ENCODE measurements around the gene PSME3IP1. TPM values are rescaled to one million over a fixed set of nuclear protein-coding genes. Genes with fewer than 3 reads are reported as not detected.

The PSME3IP1 gene
- total and polyA plus RNA-seq, 2 of the 4 experiments (the other 2 are of a cell fraction): 50.2 to 75.2 TPM

- no peak for DNase-seq
- Histone ChIP-seq H3K4me2 (ENCODE audit: low read depth, low read length) (no peak overlapping the region), H3K9me3 (ENCODE audit: control insufficient read depth, insufficient read depth, low read length) (no peaks in the 10 kb centered on the region), H3K18ac (ENCODE audit: low read depth, low read length) (no peak overlapping the region), H3K27me3 (ENCODE audit: control insufficient read depth, insufficient read depth, low read length) (no peaks in the 10 kb centered on the region), H3K56ac (ENCODE audit: extremely low read depth, insufficient read depth, low read length) (no peak overlapping the region), H4K91ac (ENCODE audit: insufficient read depth, low read depth, low read length) (no peak overlapping the region), H3K14ac (replicated peaks; ENCODE audit: low read depth, low read length) (no peak overlapping the region), H3K79me1 (ENCODE audit: low read depth in 1 of 2, low read length in 2 of 2) (no peaks in the 10 kb centered on the region), H3K9ac (ENCODE audit: low read depth, low read length) (no peak overlapping the region), H2AFZ (replicated peaks; ENCODE audit: low read length, poor library complexity) (no peak overlapping the region), H3K4me1 (ENCODE audit: control insufficient read depth, insufficient read depth, low read length) (peaks cover 6% of the 10 kb centered on the region; the same call in 1 of the 2 replicates), H3K4me3 (ENCODE audit: insufficient read depth, low read depth, low read length) (no peak overlapping the region), H3K4ac (ENCODE audit: low read depth, low read length) (no peak overlapping the region), H3K27ac (ENCODE audit: insufficient read depth, low read length) (no peak overlapping the region), H2BK120ac (ENCODE audit: low read depth, low read length) (no peak overlapping the region), H4K8ac (ENCODE audit: low read depth in 2 of 2, low read length in 2 of 2) (no peak overlapping the region), H2BK5ac (ENCODE audit: low read depth, low read length, poor library complexity, severe bottlenecking) (no peak overlapping the region), H2AK9ac (replicated peaks; ENCODE audit: low read depth, low read length, poor library complexity) (no peak overlapping the region), H4K5ac (ENCODE audit: low read depth, low read length) (no peak overlapping the region), H2BK15ac (ENCODE audit: low read depth, low read length) (no peak overlapping the region), H2AK5ac (ENCODE audit: low read depth, low read length) (no peak overlapping the region), H2BK20ac (ENCODE audit: low read depth, low read length) (no peak overlapping the region), H3K36me3 (ENCODE audit: control insufficient read depth, insufficient read depth, low read length) (peaks cover 13% of the 10 kb centered on the region), H4K20me1 (ENCODE audit: insufficient read depth, low read length) (no peaks in the 10 kb centered on the region; the same call in 1 of the 2 replicates), H3K9me1 (ENCODE audit: insufficient read depth, low read length) (peaks cover 29% of the 10 kb centered on the region), H3K23ac (ENCODE audit: low read depth, low read length) (no peak overlapping the region)
- BruUV-seq (replicated peaks): no TSS peak
- in situ Hi-C loops (cut with MboI; ENCODE audit: low sequenced_read_pairs): no loop called here
- intact Hi-C loops (cut with micrococcal nuclease): no loop called here
- no peak for ATAC-seq (ENCODE audit: low read depth)
- no peak for TF ChIP-seq RAD21 (IDR thresholded peaks at IDR 0.05; ENCODE audit: low read length)
- 100% methylated on average over 5 of the region's 6 CpGs; no CpG with 5 or more reads in 1 of the 2 experiments for WGBS, 2 experiments (ENCODE audit: extremely low coverage in 2 of 2, insufficient read length in 1 of 2)
- dilution Hi-C loops (cut with HindIII; ENCODE audit: low sequenced_read_pairs, unreplicated experiment): no loop called here
- ChIA-PET CTCF (no interaction called here), POLR2A (ENCODE audit: unreplicated experiment) (no interaction called here)
Observed at GRCh38 chr16:57148481-57148880, 37.4 kb downstream of the PSME3IP1 start.
